ENCODE results near the gene ETNK2. TPM values are rescaled to one million over a fixed set of nuclear protein-coding genes. Genes with fewer than 3 reads are reported as not detected.
A peak's percentile ranks its signal among the peaks of the same experiment; 100 is the strongest.

Gene ETNK2
- 1.5 and 2.8 TPM in 2 replicates for total RNA-seq
- total RNA-seq (2013), result 0.37 TPM
- polyA plus RNA-seq, result 0.49 and 1.3 TPM in 2 replicates
- 2.7 and 3.7 TPM in 2 replicates for polyA minus RNA-seq

GRCh38 chr1:204151552-204152309 is at the start of gene ETNK2:
Gene ETNK2 (minus strand): TSS chr1:204152044. CDS start chr1:204151852, 192 bp downstream.
- Mint-ChIP-seq H3K27ac (no peak within 1 kb of the TSS), H3K4me1 (peaks cover 8% of the 10 kb centered on the region), H3K27me3 (peaks cover 39% of the 10 kb centered on the region), H3K9me3 (ENCODE audit: insufficient read depth) (no peaks in the 10 kb centered on the region), H3K4me3 (peak within 1 kb of the TSS; percentile 74)
- ChIA-PET CTCF (interaction anchor here (0.7 to 1.2 kb wide), 4 partner anchors 13 to 211 kb away, joined by 3 to 6 read pairs (median 4); no protein-coding TSS in a partner anchor), POLR2A (no interaction called here)
- TF ChIP-seq EZH2 (IDR thresholded peaks at IDR 0.05; ENCODE audit: borderline replicate concordance, insufficient read depth, low read depth, low read length, poor library complexity, severe bottlenecking) (no peak), CTCF (IDR thresholded peaks at IDR 0.05) (no peak)
- 2% methylated on average over 94 of the region's 94 CpGs for WGBS (ENCODE audit: insufficient coverage)
- Histone ChIP-seq H3K27ac (ENCODE audit: low read length in 2 of 2) (peak within 1 kb of the TSS in 1 of 2 donors; percentile 26), H3K36me3 (replicated peaks in 1 of 2; ENCODE audit: control extremely low read depth in 1 of 2, control insufficient read depth in 1 of 2, extremely low read depth in 1 of 2, insufficient read depth in 2 of 2, low read length in 1 of 2) (no peaks in the 10 kb centered on the region), H3K4me1 (ENCODE audit: control insufficient read depth in 2 of 2, insufficient read depth in 2 of 2, low read length in 2 of 2) (peaks cover 12 to 14% of the 10 kb centered on the region in 2 donors), H3K4me3 (ENCODE audit: control extremely low read depth in 1 of 5, extremely low read depth in 1 of 5, insufficient read depth in 1 of 5, low read depth in 2 of 5, low read length in 4 of 5) (peak within 1 kb of the TSS; percentile 13 to 71 (median 57)), H3K9ac (ENCODE audit: low read length) (peak within 1 kb of the TSS; percentile 75), H3K79me2 (ENCODE audit: control insufficient read depth, insufficient read depth, low read length) (no peaks in the 10 kb centered on the region), H3K27me3 (replicated peaks in 1 of 4; ENCODE audit: control extremely low read depth in 1 of 4, control insufficient read depth in 3 of 4, insufficient read depth in 4 of 4, low read length in 3 of 4) (peaks cover 0 to 24% (median 7%) of the 10 kb centered on the region in 4 experiments), H3K9me3 (ENCODE audit: control extremely low read depth in 1 of 3, control insufficient read depth in 2 of 3, insufficient read depth in 1 of 3, low read length in 2 of 3) (peaks cover 0 to 3% (median 0%) of the 10 kb centered on the region in 3 donors), H3K4me2 (replicated peaks; ENCODE audit: low read depth, low read length, poor library complexity, severe bottlenecking) (peak within 1 kb of the TSS; percentile 93), H2AFZ (ENCODE audit: insufficient read depth, low read depth, low read length, poor library complexity, severe bottlenecking) (peak within 1 kb of the TSS; percentile 74), H4K20me1 (ENCODE audit: control insufficient read depth, insufficient read depth, low read length, poor library complexity, severe bottlenecking) (no peaks in the 10 kb centered on the region)
- intact Hi-C loops (cut with micrococcal nuclease), result no loop called here
- ATAC-seq (ENCODE audit: low read depth) (peak; percentile 76), DNase-seq (peak; percentile 68)
